ENCODE results near the gene SYTL3.

The SYTL3 gene

DNA sequence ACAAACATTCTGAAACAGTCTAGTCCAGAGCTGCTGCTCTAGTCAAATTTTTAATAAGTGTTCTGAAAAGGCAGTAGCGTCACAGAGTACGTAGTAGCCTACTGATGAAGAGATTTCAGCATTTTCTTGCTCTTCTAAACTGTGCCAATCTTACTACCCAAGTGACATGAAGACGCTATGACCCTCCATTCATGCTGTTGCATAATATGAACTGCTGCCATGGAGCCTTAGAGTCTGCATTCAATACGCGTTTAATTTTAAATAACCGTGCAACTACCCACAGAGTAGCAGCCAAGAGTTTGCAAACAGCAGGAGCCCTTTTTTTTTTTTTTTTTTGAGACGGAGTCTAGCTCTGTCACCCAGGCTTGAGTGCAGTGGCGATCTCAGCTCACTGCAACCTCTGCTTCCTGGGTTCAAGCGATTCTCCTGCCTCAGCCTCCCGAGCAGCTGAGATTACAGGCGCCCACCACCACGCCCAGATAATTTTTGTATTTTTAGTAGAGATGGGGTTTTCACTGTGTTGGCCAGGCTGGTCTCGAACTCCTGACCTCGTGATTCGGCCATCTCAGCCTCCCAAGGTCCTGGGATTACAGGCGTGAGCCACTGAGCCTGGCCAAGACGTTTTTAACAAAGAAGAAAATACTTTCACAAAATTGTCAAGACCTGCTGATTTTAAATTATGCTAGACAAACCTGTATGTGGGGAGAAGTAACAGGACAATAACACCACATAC, 125.0 kb downstream of the SYTL3 start:
- Histone ChIP-seq H3K9ac (ENCODE audit: low read depth, low read length, poor library complexity, severe bottlenecking) (no peak overlapping the region), H3K9me2 (replicated peaks; ENCODE audit: low read depth, low read length) (no peaks in the 10 kb centered on the region), H2AFZ (ENCODE audit: low read length) (no peak overlapping the region), H3K9me3 (ENCODE audit: insufficient read depth, low read depth, low read length) (no peaks in the 10 kb centered on the region), H3K4me1 (ENCODE audit: insufficient read depth, low read length, poor library complexity, severe bottlenecking) (no peaks in the 10 kb centered on the region), H4K20me1 (ENCODE audit: insufficient read depth, low read length, poor library complexity, severe bottlenecking) (no peaks in the 10 kb centered on the region), H3K4me3 (ENCODE audit: low read length, poor library complexity, severe bottlenecking) (no peak overlapping the region), H3K27me3 (ENCODE audit: insufficient read depth, low read length, poor library complexity, severe bottlenecking) (no peaks in the 10 kb centered on the region), H3K79me2 (ENCODE audit: insufficient read depth, low read length) (no peaks in the 10 kb centered on the region), H3F3A (ENCODE audit: low read depth) (no peaks in the 10 kb centered on the region), H3K36me3 (ENCODE audit: insufficient read depth, low read length) (peaks cover 92% of the 10 kb centered on the region; the same call in 1 of the 2 replicates), H3K4me2 (ENCODE audit: low read depth, low read length, poor library complexity, severe bottlenecking) (no peak overlapping the region)
- TF ChIP-seq, protein P1, sequence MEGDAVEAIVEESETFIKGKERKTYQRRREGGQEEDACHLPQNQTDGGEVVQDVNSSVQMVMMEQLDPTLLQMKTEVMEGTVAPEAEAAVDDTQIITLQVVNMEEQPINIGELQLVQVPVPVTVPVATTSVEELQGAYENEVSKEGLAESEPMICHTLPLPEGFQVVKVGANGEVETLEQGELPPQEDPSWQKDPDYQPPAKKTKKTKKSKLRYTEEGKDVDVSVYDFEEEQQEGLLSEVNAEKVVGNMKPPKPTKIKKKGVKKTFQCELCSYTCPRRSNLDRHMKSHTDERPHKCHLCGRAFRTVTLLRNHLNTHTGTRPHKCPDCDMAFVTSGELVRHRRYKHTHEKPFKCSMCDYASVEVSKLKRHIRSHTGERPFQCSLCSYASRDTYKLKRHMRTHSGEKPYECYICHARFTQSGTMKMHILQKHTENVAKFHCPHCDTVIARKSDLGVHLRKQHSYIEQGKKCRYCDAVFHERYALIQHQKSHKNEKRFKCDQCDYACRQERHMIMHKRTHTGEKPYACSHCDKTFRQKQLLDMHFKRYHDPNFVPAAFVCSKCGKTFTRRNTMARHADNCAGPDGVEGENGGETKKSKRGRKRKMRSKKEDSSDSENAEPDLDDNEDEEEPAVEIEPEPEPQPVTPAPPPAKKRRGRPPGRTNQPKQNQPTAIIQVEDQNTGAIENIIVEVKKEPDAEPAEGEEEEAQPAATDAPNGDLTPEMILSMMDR (conservative IDR thresholded peaks at IDR 0.05; ENCODE audit: low read length) = no peak
- TF ChIP-seq EZH2phosphoT487 (IDR thresholded peaks at IDR 0.05; ENCODE audit: borderline replicate concordance) = no peak

DNA sequence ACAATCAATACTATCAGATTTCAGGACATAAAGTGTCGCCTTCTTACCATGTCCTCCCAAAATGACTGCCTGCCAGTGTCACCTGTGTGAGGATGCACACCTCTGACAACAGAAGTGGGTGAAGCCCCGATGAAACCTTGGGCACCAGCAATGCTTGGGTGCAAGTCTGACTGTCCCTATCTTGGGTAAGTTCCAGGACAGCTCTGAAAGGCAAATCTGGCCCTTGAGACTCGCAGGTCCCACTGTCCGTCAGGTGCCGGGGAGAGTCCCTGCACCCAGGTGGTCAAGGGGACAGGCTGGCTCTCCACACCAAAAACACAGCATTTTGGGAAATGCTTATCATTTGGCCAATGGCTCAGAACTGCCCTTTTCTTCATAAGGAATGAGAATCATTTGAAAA, 126.0 kb downstream of the SYTL3 start:
- Histone ChIP-seq H2AFZ (ENCODE audit: low read length) (no peak overlapping the region), H3K4me1 (ENCODE audit: insufficient read depth, low read length, poor library complexity, severe bottlenecking) (no peaks in the 10 kb centered on the region), H3K27me3 (ENCODE audit: insufficient read depth, low read length, poor library complexity, severe bottlenecking) (no peaks in the 10 kb centered on the region), H3F3A (ENCODE audit: low read depth) (no peaks in the 10 kb centered on the region), H4K20me1 (ENCODE audit: insufficient read depth, low read length, poor library complexity, severe bottlenecking) (no peaks in the 10 kb centered on the region), H3K9me3 (ENCODE audit: insufficient read depth, low read depth, low read length) (no peaks in the 10 kb centered on the region), H3K79me2 (ENCODE audit: insufficient read depth, low read length) (no peaks in the 10 kb centered on the region), H3K9me2 (replicated peaks; ENCODE audit: low read depth, low read length) (no peaks in the 10 kb centered on the region), H3K4me2 (ENCODE audit: low read depth, low read length, poor library complexity, severe bottlenecking) (no peak overlapping the region), H3K36me3 (ENCODE audit: insufficient read depth, low read length) (peaks cover 92% of the 10 kb centered on the region; the same call in 1 of the 2 replicates), H3K9ac (ENCODE audit: low read depth, low read length, poor library complexity, severe bottlenecking) (no peak overlapping the region), H3K4me3 (ENCODE audit: low read length, poor library complexity, severe bottlenecking) (no peak overlapping the region)
- no peak for TF ChIP-seq EZH2phosphoT487 (IDR thresholded peaks at IDR 0.05; ENCODE audit: borderline replicate concordance)
- TF ChIP-seq, protein P1 (conservative IDR thresholded peaks at IDR 0.05; ENCODE audit: low read length) = no peak

DNA sequence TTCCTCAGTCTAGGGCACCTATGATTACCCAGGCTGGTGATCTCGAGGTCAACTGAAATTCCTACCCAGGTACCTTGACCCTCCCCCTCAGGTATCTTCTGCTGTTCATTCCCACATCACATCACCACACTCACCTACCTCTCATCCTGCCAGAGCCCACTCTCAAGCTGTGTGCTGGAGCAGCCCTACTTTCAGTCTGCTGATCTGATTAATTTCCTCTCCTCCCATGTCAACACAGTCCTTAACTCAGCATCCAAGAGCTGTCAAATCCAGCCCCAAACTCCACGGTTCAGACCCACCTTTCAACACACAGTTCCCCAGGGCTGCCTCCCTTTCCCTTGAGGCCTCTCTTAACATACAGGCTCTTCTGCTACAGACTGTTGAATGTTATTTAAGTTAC, 126.9 kb downstream of the SYTL3 start:
- no peak overlapping the region for H3K4me2 ChIP-seq (ENCODE audit: low read depth, low read length, poor library complexity, severe bottlenecking)
- no peaks in the 10 kb centered on the region for H3K79me2 ChIP-seq (ENCODE audit: insufficient read depth, low read length)
- H3F3A ChIP-seq (ENCODE audit: low read depth) = no peaks in the 10 kb centered on the region
- H3K27me3 ChIP-seq (ENCODE audit: insufficient read depth, low read length, poor library complexity, severe bottlenecking) = no peaks in the 10 kb centered on the region
- H3K4me3 ChIP-seq (ENCODE audit: low read length, poor library complexity, severe bottlenecking) = no peak overlapping the region
- H3K4me1 ChIP-seq (ENCODE audit: insufficient read depth, low read length, poor library complexity, severe bottlenecking) = no peaks in the 10 kb centered on the region
- no peaks in the 10 kb centered on the region for H3K9me2 ChIP-seq (replicated peaks; ENCODE audit: low read depth, low read length)
- H3K9ac ChIP-seq (ENCODE audit: low read depth, low read length, poor library complexity, severe bottlenecking) = no peak overlapping the region
- no peak overlapping the region for H2AFZ ChIP-seq (ENCODE audit: low read length)
- no peaks in the 10 kb centered on the region for H3K9me3 ChIP-seq (ENCODE audit: insufficient read depth, low read depth, low read length)
- H4K20me1 ChIP-seq (ENCODE audit: insufficient read depth, low read length, poor library complexity, severe bottlenecking) = no peaks in the 10 kb centered on the region
- peaks cover 92% of the 10 kb centered on the region; the same call in 1 of the 2 replicates for H3K36me3 ChIP-seq (ENCODE audit: insufficient read depth, low read length)
- TF ChIP-seq, protein P1 (conservative IDR thresholded peaks at IDR 0.05; ENCODE audit: low read length) = no peak
- TF ChIP-seq EZH2phosphoT487 (IDR thresholded peaks at IDR 0.05; ENCODE audit: borderline replicate concordance) = no peak
